Activated T-cell treated with anti-CD3 and anti-CD28 coated beads, Interleukin-2, amount 50 U/mL, for 72 hours (primary cell): Measurements from ENCODE around the gene KCNN1. TPM values are rescaled to one million over a fixed set of nuclear protein-coding genes. Genes with fewer than 3 reads are reported as not detected.
A peak's percentile ranks its signal among the peaks of the same experiment; 100 is the strongest.
"Not testable (repeated sequence)": the region's sequence is repeated elsewhere in the genome, so short reads cannot be mapped to it uniquely, and the experiment has no call there.

Experiments
- ATAC-seq, 2 donors: fragments of 150-1000 bp; cut with Tn5 transposase; replicated peaks in 1 of 2; 2 replicates each; pipeline ENCODE4 v1.10.0; 2021; ENCODE audit warnings: moderate library complexity in 2 of 2, mild to moderate bottlenecking in 1 of 2
- DNase-seq, 2 donors: peaks; one replicate each; pipeline ENCODE4 v3.0.0; 2021 to 2022; ENCODE audit warnings: mixed read lengths in 1 of 2
- H3K27ac Mint-ChIP-seq: one replicate; pipeline ENCODE4 v1.8.0; 2022; ENCODE audit warnings: mild to moderate bottlenecking, moderate library complexity, mixed read lengths
- H3K27me3 Mint-ChIP-seq: one replicate; pipeline ENCODE4 v1.8.0; 2022; ENCODE audit warnings: low read depth, mixed read lengths
- H3K36me3 Mint-ChIP-seq, 2 donors: one replicate each; pipeline ENCODE4 v1.8.0; 2022; ENCODE audit warnings: mixed read lengths in 2 of 2, mild to moderate bottlenecking in 1 of 2; ENCODE audit not compliant: insufficient read depth in 2 of 2
- H3K4me1 Mint-ChIP-seq: one replicate; pipeline ENCODE4 v1.8.0; 2022; ENCODE audit warnings: low read depth, mixed read lengths
- H3K4me3 Mint-ChIP-seq, 2 donors: one replicate each; pipeline ENCODE4 v1.8.0; 2022; ENCODE audit warnings: mild to moderate bottlenecking in 2 of 2, mixed read lengths in 2 of 2, moderate library complexity in 2 of 2
- H3K9me3 Mint-ChIP-seq, 2 donors: one replicate each; pipeline ENCODE4 v1.8.0; 2022; ENCODE audit warnings: mixed read lengths in 2 of 2
- total RNA-seq, 2 donors: library from RNA; stranded (reverse); gene quantifications; one replicate each; pipeline ENCODE4 v1.2.3, GENCODE V29; 2022

Gene KCNN1
- 1 to 10 TPM in 1 of 2 donors, under 1 TPM in 1; 0.69 to 1.2 TPM for total RNA-seq

DNA sequence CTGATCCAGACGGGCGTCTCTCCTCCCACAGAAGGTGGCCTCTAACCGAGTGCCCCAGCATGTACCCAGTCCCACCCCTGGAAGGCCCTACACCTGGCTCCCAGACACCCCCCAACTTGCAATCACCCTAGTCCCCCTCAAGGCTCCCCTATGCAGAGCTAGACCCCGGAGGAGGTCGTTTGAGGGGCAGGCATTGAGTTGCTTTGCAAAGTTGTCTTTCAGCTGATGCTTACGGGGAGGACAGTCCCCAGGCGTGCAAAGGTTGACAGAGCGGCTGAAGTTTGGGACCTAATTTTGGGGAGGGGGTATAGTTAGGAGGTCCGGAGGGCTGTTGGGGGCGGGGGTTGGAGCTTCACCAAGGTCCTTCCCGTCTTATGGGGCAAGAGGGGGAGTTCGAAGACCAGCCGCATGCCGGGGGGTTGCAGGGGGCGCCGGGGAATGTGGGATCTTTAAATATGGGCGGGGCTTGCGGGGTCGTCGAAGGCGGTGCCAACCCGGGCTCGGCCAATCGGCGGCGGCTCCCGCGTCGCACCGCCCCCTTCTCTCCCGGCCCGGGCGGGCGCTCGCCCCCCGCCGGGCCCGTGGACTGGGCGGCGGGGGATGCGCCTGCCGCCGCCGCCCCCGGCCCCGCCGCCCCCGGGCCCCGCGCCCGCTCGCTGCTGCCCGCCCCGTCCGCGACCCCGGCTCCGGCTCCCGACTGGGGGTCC is at the start of gene KCNN1:
TSS of gene KCNN1 (plus strand) at position 558 of the 707 bp plus-strand sequence. CDS start 6,782 bp downstream, outside the sequence.
- H3K9me3 Mint-ChIP-seq = no peaks in the 10 kb centered on the region
- no peaks in the 10 kb centered on the region for H3K4me1 Mint-ChIP-seq
- peak within 1 kb of the TSS; percentile 58 to 65 for H3K4me3 Mint-ChIP-seq
- DNase-seq = no peak
- ATAC-seq = no peak
- H3K27me3 Mint-ChIP-seq = peaks cover 45% of the 10 kb centered on the region
- H3K36me3 Mint-ChIP-seq = no peaks in the 10 kb centered on the region
- H3K27ac Mint-ChIP-seq = no peak within 1 kb of the TSS

- not testable (repeated sequence) for H3K27ac Mint-ChIP-seq, H3K4me3 Mint-ChIP-seq, DNase-seq, ATAC-seq, H3K9me3 Mint-ChIP-seq, H3K27me3 Mint-ChIP-seq, H3K4me1 Mint-ChIP-seq, H3K36me3 Mint-ChIP-seq
Measured at GRCh38 chr19:17918151-17918550, 48.8 kb upstream of the KCNN1 start.

DNA sequence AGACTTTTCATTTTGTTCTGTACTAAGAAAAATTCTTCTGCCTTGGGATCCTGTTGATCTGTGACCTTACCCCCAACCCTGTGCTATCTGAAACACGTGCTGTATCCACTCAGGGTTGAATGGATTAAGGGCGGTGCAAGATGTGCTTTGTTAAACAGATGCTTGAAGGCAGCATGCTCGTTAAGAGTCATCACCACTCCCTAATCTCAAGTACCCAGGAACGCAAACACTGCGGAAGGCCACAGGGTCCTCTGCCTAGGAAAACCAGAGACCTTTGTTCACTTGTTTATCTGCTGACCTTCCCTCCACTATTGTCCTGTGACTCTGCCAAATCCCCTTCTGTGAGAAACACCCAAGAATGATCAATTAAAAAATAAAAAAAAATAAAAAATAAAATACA is 47.8 kb upstream of the KCNN1 start:
- DNase-seq, H3K27ac Mint-ChIP-seq, H3K36me3 Mint-ChIP-seq, H3K9me3 Mint-ChIP-seq, H3K4me1 Mint-ChIP-seq, H3K27me3 Mint-ChIP-seq, H3K4me3 Mint-ChIP-seq, ATAC-seq: not testable (repeated sequence)

DNA sequence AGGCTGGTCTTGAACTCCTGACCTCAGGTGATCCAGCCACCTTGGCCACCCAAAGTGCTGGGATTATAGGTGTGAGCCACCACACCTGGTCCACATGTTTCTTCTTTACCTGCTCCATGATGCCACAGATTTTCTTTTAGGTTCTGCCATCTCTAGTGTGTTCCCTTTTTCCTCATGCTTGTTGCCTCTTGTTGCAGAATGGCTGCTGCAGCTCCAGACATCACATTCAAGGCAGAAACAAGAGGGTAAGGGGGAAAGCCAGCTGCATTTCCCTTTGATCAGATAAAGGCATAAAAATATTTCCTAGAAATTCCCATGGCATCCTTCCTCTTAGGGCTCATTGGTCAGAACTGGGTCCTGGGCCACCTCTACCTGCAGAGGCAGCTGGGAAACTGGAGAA is 46.4 kb upstream of the KCNN1 start:
- DNase-seq (no peak), ATAC-seq (no peak)
- H3K27ac Mint-ChIP-seq = no peak overlapping the region
- no peak overlapping the region for H3K4me3 Mint-ChIP-seq
- H3K36me3 Mint-ChIP-seq = no peaks in the 10 kb centered on the region
- H3K4me1 Mint-ChIP-seq = no peaks in the 10 kb centered on the region
- H3K9me3 Mint-ChIP-seq = no peaks in the 10 kb centered on the region
- peaks cover 9% of the 10 kb centered on the region for H3K27me3 Mint-ChIP-seq

- no peak overlapping the region for H3K27ac Mint-ChIP-seq
Measured at GRCh38 chr19:17922138-17922537, 44.8 kb upstream of the KCNN1 start.

GRCh38 chr19:17926044-17926443 is 40.9 kb upstream of the KCNN1 start:
- peaks cover 6% of the 10 kb centered on the region for H3K27me3 Mint-ChIP-seq
- no peak overlapping the region for H3K4me3 Mint-ChIP-seq
- ATAC-seq (no peak), DNase-seq (no peak)
- no peak overlapping the region for H3K27ac Mint-ChIP-seq
- H3K9me3 Mint-ChIP-seq = no peaks in the 10 kb centered on the region
- H3K36me3 Mint-ChIP-seq = no peaks in the 10 kb centered on the region
- H3K4me1 Mint-ChIP-seq = peaks cover 15% of the 10 kb centered on the region

More at GRCh38 chr19:17922138-17922537, 44.8 kb upstream of the KCNN1 start:
- DNase-seq = no peak
- Mint-ChIP-seq H3K36me3 (no peaks in the 10 kb centered on the region), H3K27me3 (peaks cover 6% of the 10 kb centered on the region), H3K9me3 (no peaks in the 10 kb centered on the region), H3K4me3 (no peak overlapping the region), H3K4me1 (no peaks in the 10 kb centered on the region)
- no peak for ATAC-seq

DNA sequence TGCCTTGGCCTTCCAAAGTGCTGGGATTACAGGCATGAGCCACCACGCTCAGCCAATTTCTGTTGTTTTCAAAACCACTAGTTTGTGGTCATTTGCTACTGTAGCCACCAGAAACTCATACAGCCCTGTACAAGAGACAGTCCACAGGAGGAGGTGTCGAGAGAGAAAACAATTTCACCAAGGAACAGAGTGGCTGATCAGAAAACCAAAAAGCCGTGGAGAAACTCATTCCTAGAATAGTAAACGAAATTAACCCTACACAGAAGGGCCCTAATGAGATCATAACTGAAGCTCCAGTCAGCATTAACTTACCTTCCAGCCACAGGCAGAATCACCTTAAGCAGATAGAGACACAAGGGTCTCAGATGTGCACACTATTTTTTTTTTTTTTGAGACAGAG is 37.9 kb upstream of the KCNN1 start:
- Mint-ChIP-seq H3K9me3 (no peaks in the 10 kb centered on the region), H3K27ac (no peak overlapping the region), H3K4me1 (peaks cover 36% of the 10 kb centered on the region), H3K4me3 (peak overlapping the region in 1 of 2 donors; percentile 25), H3K27me3 (peaks cover 6% of the 10 kb centered on the region), H3K36me3 (no peaks in the 10 kb centered on the region)
- no peak for DNase-seq
- peak in 1 of 2 donors; percentile 11 for ATAC-seq

GRCh38 chr19:17931532-17932191 is 35.2 kb upstream of the KCNN1 start:
- no peak for DNase-seq
- no peak overlapping the region for H3K27ac Mint-ChIP-seq

GRCh38 chr19:17932485-17933338 is 34.2 kb upstream of the KCNN1 start, which contains the start of gene CCDC124:
Gene CCDC124, plus strand, starts transcription at chr19:17933015. Its CDS starts 3,406 bp downstream, at chr19:17936421.
- no peaks in the 10 kb centered on the region for H3K27me3 Mint-ChIP-seq
- peak; percentile 94 for DNase-seq
- ATAC-seq = peak; percentile 98
- H3K27ac Mint-ChIP-seq = peak within 1 kb of the TSS; percentile 98
- no peaks in the 10 kb centered on the region for H3K9me3 Mint-ChIP-seq
- peak within 1 kb of the TSS; percentile 84 to 97 for H3K4me3 Mint-ChIP-seq
- H3K36me3 Mint-ChIP-seq = no peaks in the 10 kb centered on the region
- H3K4me1 Mint-ChIP-seq = peaks cover 41% of the 10 kb centered on the region

More at GRCh38 chr19:17931532-17932191, 35.2 kb upstream of the KCNN1 start:
- no peaks in the 10 kb centered on the region for H3K36me3 Mint-ChIP-seq
- no peaks in the 10 kb centered on the region for H3K27me3 Mint-ChIP-seq
- peaks cover 36% of the 10 kb centered on the region for H3K4me1 Mint-ChIP-seq
- no peak for ATAC-seq
- peak overlapping the region; percentile 61 to 97 for H3K4me3 Mint-ChIP-seq
- H3K9me3 Mint-ChIP-seq = no peaks in the 10 kb centered on the region

DNA sequence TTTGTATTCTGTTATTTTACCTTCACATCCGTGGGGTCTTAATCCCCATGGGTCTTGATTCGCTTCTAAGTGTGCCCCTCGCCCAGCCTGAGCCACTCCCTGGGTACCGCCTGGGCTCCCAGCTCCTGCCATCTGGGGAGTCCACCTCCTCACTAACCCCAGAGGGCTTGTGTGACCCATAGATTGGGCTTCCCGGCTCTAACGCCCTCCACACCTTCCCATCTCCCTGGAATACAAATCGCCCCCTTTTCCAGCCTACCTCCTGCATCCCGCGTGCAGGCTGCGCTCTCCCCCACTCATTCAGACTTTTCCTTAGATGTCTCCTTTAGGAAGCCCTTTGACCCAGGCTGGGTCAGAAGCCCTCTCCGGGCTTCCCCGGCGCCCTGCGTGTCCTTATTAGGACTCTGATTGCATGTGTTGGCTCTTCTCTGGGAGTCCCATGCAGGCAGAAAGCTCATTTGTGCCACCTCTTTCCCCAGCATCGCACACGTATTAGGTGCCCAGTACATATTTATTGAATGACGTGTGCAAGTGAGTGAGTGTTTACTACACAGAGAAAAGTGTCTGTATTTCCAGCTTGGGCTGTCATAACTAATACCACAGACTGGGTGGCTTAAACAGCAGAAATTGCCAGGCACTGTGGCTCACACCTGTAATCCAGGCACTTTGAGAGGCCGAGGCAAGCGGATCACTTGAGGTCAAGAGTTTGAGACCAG is 33.3 kb upstream of the KCNN1 start:
- no peaks in the 10 kb centered on the region for H3K36me3 Mint-ChIP-seq
- ATAC-seq (no peak), DNase-seq (no peak)
- no peaks in the 10 kb centered on the region for H3K27me3 Mint-ChIP-seq
- H3K4me3 Mint-ChIP-seq = peak overlapping the region; percentile 84 to 97
- H3K9me3 Mint-ChIP-seq = no peaks in the 10 kb centered on the region
- H3K4me1 Mint-ChIP-seq = peaks cover 41% of the 10 kb centered on the region
- H3K27ac Mint-ChIP-seq = peak overlapping the region; percentile 98

GRCh38 chr19:17936379-17936778 is 30.5 kb upstream of the KCNN1 start:
- DNase-seq = no peak
- no peak for ATAC-seq
- peaks cover 0 to 2% of the 10 kb centered on the region in 2 donors for H3K36me3 Mint-ChIP-seq
- H3K9me3 Mint-ChIP-seq = no peaks in the 10 kb centered on the region
- H3K4me1 Mint-ChIP-seq = peaks cover 25% of the 10 kb centered on the region
- H3K27ac Mint-ChIP-seq = no peak overlapping the region
- no peaks in the 10 kb centered on the region for H3K27me3 Mint-ChIP-seq
- H3K4me3 Mint-ChIP-seq = no peak overlapping the region

- Mint-ChIP-seq H3K4me3 (no peak overlapping the region), H3K36me3 (peaks cover 0 to 2% of the 10 kb centered on the region in 2 donors), H3K27ac (no peak overlapping the region), H3K4me1 (peaks cover 16% of the 10 kb centered on the region), H3K27me3 (no peaks in the 10 kb centered on the region), H3K9me3 (no peaks in the 10 kb centered on the region)
- ATAC-seq (no peak), DNase-seq (no peak)
Measured at GRCh38 chr19:17937371-17937900, 29.5 kb upstream of the KCNN1 start.
